Measurements from ENCODE around the gene SAMD11.

SAMD11 gene

DNA sequence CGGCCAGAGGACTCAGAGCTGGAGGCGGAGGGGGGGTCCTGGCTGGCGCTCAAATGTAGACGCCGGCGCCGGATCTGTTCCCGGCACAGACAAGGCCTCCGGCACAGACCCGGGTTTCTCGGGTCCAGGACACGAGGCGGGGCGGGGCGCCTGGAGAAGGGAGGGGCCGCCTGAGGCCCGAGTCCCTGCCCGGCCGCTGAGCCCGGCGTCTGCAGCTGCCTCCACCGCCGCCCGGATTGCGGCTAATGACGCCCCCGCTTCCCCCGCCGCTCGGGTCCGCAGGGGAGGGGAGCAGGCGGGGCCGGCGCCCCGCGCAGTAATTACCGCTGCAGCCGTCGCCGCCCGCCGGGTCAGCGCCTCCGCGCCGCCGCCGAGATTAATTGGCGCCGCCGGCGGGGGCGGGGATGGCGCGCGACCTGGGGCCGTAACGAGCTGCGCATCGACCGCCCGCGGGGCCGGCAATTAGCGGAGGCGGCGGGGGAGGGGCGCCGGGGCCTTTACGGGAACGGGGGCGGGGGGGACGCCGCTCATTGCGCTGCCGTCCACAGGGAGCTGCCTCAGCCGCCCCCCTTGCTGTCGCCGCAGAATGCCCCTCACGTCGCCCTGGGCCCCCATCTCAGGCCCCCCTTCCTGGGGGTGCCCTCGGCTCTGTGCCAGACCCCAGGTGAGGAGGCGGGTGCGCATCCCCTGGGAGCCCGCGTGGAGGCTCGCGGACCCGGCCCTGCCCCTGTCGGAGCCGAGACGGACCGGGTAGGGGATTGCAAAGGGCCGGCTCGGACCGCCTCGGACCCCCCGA lies 18.1 kb downstream of the SAMD11 start:
- Histone ChIP-seq H3K9ac (peak overlapping the region; percentile 29; the same call in 1 of the 2 replicates), H4K20me1 (ENCODE audit: insufficient read depth) (no peaks in the 10 kb centered on the region; the same call in 1 of the 2 replicates), H3K4me2 (peak overlapping the region; percentile 91), H3K36me3 (ENCODE audit: insufficient read depth) (no peaks in the 10 kb centered on the region), H3K27me3 (ENCODE audit: insufficient read depth, low read depth) (peaks cover 51% of the 10 kb centered on the region), H3K79me2 (ENCODE audit: insufficient read depth, low read depth) (no peaks in the 10 kb centered on the region), H2AFZ (ENCODE audit: low read depth) (peak overlapping the region; percentile 48), H3K27ac (no peak overlapping the region), H3K4me3 (IDR thresholded peaks at IDR 0.05; ENCODE audit: insufficient read depth, low read depth, low read length) (peak overlapping the region; percentile 78), H3K4me1 (ENCODE audit: low read depth, poor library complexity, severe bottlenecking) (peaks cover 74% of the 10 kb centered on the region)
- TF ChIP-seq, protein P1, sequence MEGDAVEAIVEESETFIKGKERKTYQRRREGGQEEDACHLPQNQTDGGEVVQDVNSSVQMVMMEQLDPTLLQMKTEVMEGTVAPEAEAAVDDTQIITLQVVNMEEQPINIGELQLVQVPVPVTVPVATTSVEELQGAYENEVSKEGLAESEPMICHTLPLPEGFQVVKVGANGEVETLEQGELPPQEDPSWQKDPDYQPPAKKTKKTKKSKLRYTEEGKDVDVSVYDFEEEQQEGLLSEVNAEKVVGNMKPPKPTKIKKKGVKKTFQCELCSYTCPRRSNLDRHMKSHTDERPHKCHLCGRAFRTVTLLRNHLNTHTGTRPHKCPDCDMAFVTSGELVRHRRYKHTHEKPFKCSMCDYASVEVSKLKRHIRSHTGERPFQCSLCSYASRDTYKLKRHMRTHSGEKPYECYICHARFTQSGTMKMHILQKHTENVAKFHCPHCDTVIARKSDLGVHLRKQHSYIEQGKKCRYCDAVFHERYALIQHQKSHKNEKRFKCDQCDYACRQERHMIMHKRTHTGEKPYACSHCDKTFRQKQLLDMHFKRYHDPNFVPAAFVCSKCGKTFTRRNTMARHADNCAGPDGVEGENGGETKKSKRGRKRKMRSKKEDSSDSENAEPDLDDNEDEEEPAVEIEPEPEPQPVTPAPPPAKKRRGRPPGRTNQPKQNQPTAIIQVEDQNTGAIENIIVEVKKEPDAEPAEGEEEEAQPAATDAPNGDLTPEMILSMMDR (conservative IDR thresholded peaks at IDR 0.05; ENCODE audit: low read depth, low read length) = no peak

DNA sequence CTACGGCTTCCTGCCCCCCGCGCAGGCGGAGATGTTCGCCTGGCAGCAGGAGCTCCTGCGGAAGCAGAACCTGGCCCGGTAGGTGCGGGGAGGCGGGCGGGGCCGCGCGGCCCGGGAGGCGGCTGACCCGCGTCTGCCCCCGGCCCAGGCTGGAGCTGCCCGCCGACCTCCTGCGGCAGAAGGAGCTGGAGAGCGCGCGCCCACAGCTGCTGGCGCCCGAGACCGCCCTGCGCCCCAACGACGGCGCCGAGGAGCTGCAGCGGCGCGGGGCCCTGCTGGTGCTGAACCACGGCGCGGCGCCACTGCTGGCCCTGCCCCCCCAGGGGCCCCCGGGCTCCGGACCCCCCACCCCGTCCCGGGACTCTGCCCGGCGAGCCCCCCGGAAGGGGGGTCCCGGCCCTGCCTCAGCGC lies 18.7 kb downstream of the SAMD11 start:
- no peaks in the 10 kb centered on the region for H3K79me2 ChIP-seq (ENCODE audit: insufficient read depth, low read depth)
- no peak overlapping the region for H3K27ac ChIP-seq
- H3K27me3 ChIP-seq (ENCODE audit: insufficient read depth, low read depth) = peaks cover 48% of the 10 kb centered on the region
- TF ChIP-seq, protein P1 (conservative IDR thresholded peaks at IDR 0.05; ENCODE audit: low read depth, low read length) = no peak
- no peaks in the 10 kb centered on the region; the same call in 1 of the 2 replicates for H4K20me1 ChIP-seq (ENCODE audit: insufficient read depth)
- H3K4me3 ChIP-seq (IDR thresholded peaks at IDR 0.05; ENCODE audit: insufficient read depth, low read depth, low read length) = no peak overlapping the region
- no peak overlapping the region for H3K9ac ChIP-seq
- H2AFZ ChIP-seq (ENCODE audit: low read depth) = no peak overlapping the region
- H3K4me1 ChIP-seq (ENCODE audit: low read depth, poor library complexity, severe bottlenecking) = peaks cover 79% of the 10 kb centered on the region
- H3K4me2 ChIP-seq = peak overlapping the region; percentile 91
- H3K36me3 ChIP-seq (ENCODE audit: insufficient read depth) = no peaks in the 10 kb centered on the region

DNA sequence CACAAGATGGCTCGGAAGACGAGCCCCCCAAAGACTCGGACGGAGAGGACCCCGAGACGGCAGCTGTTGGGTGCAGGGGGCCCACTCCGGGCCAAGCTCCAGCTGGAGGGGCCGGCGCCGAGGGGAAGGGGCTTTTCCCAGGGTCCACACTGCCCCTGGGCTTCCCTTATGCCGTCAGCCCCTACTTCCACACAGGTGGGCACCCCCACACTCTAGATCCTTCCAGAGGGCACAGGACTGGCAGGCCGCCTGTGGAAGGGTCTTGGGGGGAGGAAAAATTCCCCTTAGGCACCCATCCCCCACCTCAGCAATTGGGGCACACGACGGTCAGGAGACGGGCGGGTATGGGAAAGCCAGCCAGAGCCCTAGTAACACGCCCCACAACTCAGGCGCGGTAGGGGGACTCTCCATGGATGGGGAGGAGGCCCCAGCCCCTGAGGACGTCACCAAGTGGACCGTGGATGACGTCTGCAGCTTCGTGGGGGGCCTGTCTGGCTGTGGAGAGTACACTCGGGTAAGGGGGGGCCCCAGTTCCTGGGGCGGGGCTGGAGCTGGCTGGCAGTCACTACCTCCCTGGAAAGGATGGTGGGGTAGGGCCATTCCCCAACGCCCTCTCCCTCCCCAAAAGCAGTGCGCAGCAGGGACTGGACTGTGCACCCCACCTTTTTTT lies 19.3 kb downstream of the SAMD11 start:
- peaks cover 4% of the 10 kb centered on the region; the same call in 1 of the 2 replicates for H3K36me3 ChIP-seq (ENCODE audit: insufficient read depth)
- no peak overlapping the region for H3K4me3 ChIP-seq (IDR thresholded peaks at IDR 0.05; ENCODE audit: insufficient read depth, low read depth, low read length)
- no peak overlapping the region for H2AFZ ChIP-seq (ENCODE audit: low read depth)
- peaks cover 85% of the 10 kb centered on the region for H3K4me1 ChIP-seq (ENCODE audit: low read depth, poor library complexity, severe bottlenecking)
- H4K20me1 ChIP-seq (ENCODE audit: insufficient read depth) = no peaks in the 10 kb centered on the region; the same call in 1 of the 2 replicates
- peak overlapping the region; percentile 91 for H3K4me2 ChIP-seq
- peak overlapping the region; percentile 75; the same call in 1 of the 2 replicates for H3K27ac ChIP-seq
- H3K27me3 ChIP-seq (ENCODE audit: insufficient read depth, low read depth) = peaks cover 42% of the 10 kb centered on the region
- TF ChIP-seq, protein P1 (conservative IDR thresholded peaks at IDR 0.05; ENCODE audit: low read depth, low read length) = no peak
- no peak overlapping the region for H3K9ac ChIP-seq
- no peaks in the 10 kb centered on the region for H3K79me2 ChIP-seq (ENCODE audit: insufficient read depth, low read depth)

DNA sequence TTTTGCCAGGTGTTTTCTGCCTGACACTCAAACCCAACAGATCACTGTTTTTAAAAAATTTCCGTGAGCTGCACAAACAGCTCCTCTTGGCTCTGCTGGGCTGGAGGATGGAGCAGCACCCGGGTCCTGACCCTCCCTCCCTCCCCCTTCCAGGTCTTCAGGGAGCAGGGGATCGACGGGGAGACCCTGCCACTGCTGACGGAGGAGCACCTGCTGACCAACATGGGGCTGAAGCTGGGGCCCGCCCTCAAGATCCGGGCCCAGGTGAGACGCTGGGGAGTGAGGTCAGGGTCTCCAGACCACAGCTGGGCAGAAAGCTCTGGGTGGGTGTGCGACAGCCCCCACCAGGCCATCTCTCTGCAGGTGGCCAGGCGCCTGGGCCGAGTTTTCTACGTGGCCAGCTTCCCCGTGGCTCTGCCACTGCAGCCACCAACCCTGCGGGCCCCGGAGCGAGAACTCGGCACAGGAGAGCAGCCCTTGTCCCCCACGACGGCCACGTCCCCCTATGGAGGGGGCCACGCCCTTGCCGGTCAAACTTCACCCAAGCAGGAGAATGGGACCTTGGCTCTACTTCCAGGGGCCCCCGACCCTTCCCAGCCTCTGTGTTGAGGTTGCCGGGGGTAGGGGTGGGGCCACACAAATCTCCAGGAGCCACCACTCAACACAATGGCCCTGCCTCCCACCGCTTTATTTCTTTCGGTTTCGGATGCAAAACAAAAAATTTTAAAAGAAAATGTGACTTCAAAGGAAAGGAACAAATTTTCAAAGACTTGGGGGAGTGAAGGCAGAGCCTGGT lies 20.0 kb downstream of the SAMD11 start:
- H3K9ac ChIP-seq = no peak overlapping the region; the same call in 1 of the 2 replicates
- peaks cover 5% of the 10 kb centered on the region; the same call in 1 of the 2 replicates for H3K36me3 ChIP-seq (ENCODE audit: insufficient read depth)
- H3K4me2 ChIP-seq = peak overlapping the region; percentile 91
- H3K27me3 ChIP-seq (ENCODE audit: insufficient read depth, low read depth) = peaks cover 35% of the 10 kb centered on the region
- no peaks in the 10 kb centered on the region for H3K79me2 ChIP-seq (ENCODE audit: insufficient read depth, low read depth)
- no peak overlapping the region for H3K4me3 ChIP-seq (IDR thresholded peaks at IDR 0.05; ENCODE audit: insufficient read depth, low read depth, low read length)
- H3K27ac ChIP-seq = peak overlapping the region; percentile 75
- no peaks in the 10 kb centered on the region; the same call in 1 of the 2 replicates for H4K20me1 ChIP-seq (ENCODE audit: insufficient read depth)
- TF ChIP-seq, protein P1 (conservative IDR thresholded peaks at IDR 0.05; ENCODE audit: low read depth, low read length) = no peak
- H3K4me1 ChIP-seq (ENCODE audit: low read depth, poor library complexity, severe bottlenecking) = peaks cover 89% of the 10 kb centered on the region
- H2AFZ ChIP-seq (ENCODE audit: low read depth) = no peak overlapping the region
